Bronchial epithelial cell (primary cell): Measurements from ENCODE around the gene NME4. TPM values are rescaled to one million over a fixed set of nuclear protein-coding genes. Genes with fewer than 3 reads are reported as not detected.
A peak's percentile ranks its signal among the peaks of the same experiment; 100 is the strongest.

Experiments
- DNase-seq: peaks from one replicate; pipeline ENCODE4 v3.0.0-alpha.2; 2010; ENCODE audit warnings: low read depth
- FAIRE-seq: peaks from 2 replicates; lab custom pipeline; 2011; peaks lifted over from hg19 to GRCh38; lab: Jason Lieb, UNC
- H3K27me3 ChIP-seq: 2 replicates; pipeline ENCODE4 v1.5.1; 2011; ENCODE audit warnings: low read length; ENCODE audit not compliant: control insufficient read depth, insufficient read depth
- H3K36me3 ChIP-seq: 2 replicates; pipeline ENCODE4 v1.5.1; 2011; ENCODE audit warnings: low read length; ENCODE audit not compliant: control insufficient read depth, insufficient read depth
- H3K4me3 ChIP-seq: 2 replicates; pipeline ENCODE4 v1.5.1; 2011; ENCODE audit warnings: mild to moderate bottlenecking, low read depth, low read length, control low read depth
- total RNA-seq: library from RNA; depleted of rRNA; stranded (reverse); fragments of >200 nt; gene quantifications from 2 replicates; pipeline ENCODE4 v1.2.1, GENCODE V29; 2014
- TF ChIP-seq, protein P1 (sequence below): IDR thresholded peaks from 2 replicates; pipeline ENCODE4 v1.5.1; 2011; ENCODE audit warnings: mild to moderate bottlenecking, moderate library complexity, low read length, control low read depth, inconsistent platforms; ENCODE audit not compliant: insufficient read depth, severe bottlenecking

NME4 gene
- total RNA-seq, 1 donor from 2014 or later = 35.3 TPM

DNA sequence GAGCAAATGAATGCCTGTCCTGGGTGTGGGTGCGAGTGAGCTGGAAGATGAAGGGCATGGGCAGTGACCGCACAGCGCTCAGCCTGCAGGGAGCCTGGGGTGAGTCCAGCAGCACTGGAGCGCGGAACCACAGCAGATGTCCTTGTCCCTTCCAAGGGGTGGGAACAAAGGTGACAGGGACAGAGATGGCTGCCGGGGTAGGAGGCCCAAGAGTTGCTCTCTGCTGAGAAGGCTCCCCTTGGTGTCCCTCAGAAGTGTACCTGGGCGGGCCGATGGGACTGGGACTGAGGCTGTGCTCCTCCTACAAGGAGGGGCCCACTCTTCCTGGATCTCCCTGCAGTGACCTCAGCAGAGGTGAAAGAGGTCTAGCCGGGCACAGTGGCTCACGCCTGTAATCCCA, 7.6 kb upstream of the NME4 start:
- FAIRE-seq (no peak), DNase-seq (no peak)
- TF ChIP-seq, protein P1, sequence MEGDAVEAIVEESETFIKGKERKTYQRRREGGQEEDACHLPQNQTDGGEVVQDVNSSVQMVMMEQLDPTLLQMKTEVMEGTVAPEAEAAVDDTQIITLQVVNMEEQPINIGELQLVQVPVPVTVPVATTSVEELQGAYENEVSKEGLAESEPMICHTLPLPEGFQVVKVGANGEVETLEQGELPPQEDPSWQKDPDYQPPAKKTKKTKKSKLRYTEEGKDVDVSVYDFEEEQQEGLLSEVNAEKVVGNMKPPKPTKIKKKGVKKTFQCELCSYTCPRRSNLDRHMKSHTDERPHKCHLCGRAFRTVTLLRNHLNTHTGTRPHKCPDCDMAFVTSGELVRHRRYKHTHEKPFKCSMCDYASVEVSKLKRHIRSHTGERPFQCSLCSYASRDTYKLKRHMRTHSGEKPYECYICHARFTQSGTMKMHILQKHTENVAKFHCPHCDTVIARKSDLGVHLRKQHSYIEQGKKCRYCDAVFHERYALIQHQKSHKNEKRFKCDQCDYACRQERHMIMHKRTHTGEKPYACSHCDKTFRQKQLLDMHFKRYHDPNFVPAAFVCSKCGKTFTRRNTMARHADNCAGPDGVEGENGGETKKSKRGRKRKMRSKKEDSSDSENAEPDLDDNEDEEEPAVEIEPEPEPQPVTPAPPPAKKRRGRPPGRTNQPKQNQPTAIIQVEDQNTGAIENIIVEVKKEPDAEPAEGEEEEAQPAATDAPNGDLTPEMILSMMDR = no peak
- no peaks in the 10 kb centered on the region for H3K36me3 ChIP-seq
- no peak overlapping the region for H3K4me3 ChIP-seq
- H3K27me3 ChIP-seq = no peaks in the 10 kb centered on the region

- TF ChIP-seq, protein P1 = peak; percentile 69
- H3K27me3 ChIP-seq = no peaks in the 10 kb centered on the region
- DNase-seq (peak; percentile 55), FAIRE-seq (no peak)
- H3K4me3 ChIP-seq = no peak overlapping the region
- H3K36me3 ChIP-seq = no peaks in the 10 kb centered on the region
These were observed 5.1 kb upstream of the NME4 start for GRCh38 chr16:391885-392335.

DNA sequence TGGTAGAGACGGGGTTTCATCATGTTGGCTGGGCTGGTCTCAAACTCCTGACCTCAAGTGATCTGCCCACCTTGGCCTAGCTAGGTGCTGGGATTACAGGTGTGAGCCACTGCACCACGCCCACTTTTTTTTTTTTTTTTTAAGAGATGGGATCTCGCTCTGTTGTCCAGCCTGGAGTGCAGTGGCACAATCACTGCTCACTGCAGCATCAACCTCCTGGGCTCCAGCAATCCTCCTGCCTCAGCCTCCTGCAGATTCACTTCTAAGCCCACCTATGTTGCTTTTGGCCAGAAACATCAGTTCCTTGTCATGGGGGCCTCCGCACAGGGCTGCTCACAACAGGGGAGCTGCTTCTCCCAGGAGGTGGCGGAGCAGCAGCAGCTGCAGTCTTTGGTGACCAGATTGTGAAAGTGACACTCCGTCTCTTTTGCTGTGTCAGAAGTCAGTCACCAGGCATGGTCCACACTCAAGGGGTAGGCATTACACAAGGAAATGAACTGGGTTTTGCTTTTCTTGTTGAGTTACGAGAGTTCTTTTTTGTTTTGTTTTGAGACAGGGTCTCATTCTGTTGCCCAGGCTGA, 4.5 kb upstream of the NME4 start:
- H3K36me3 ChIP-seq = no peaks in the 10 kb centered on the region
- DNase-seq (no peak), FAIRE-seq (peak; percentile 13)
- TF ChIP-seq, protein P1 = no peak
- no peak overlapping the region for H3K4me3 ChIP-seq
- no peaks in the 10 kb centered on the region for H3K27me3 ChIP-seq

DNA sequence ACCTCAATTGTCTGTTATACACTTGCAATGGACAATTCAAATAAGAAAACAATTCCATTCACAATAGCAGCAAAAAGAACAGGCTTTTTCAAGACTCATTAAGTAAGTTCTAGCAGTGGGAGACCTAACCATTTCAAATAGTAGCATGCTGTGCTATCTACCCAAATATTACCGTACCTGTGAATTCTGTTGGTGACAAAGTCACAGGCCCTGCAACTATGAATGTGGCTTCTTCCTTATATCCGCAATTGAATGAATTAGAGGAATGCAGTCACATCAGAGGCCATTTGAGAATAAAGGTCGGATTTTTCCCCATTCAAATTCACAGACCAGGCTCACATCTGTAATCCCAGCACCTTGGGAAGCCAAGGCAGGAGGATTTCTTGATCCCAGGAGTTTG, 800 bp upstream of the NME4 start:
- no peak overlapping the region for H3K4me3 ChIP-seq
- no peak for FAIRE-seq
- TF ChIP-seq, protein P1 = no peak

DNA sequence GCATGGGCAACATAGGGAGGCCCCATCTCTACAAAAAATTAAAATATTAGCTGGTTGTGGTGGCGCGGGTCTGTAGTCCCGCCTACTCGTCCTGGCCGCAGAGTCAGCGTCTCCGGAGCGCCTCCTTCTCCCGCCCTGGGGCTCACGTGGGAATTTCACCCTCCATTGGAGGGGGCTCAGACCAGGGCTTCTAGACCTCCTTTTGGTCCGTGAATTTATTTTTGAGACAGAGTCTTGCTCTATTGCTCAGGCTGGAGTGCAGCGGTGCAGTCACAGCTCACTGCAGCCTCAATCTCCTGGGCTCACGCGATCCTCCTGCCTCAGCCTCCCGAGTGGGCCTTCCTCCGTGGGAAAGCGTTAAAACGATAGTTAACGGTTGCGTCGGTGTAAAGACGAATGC, 394 bp upstream of the NME4 start:
- FAIRE-seq (no peak), DNase-seq (peak; percentile 18)
- peaks cover 4% of the 10 kb centered on the region for H3K36me3 ChIP-seq
- peak overlapping the region; percentile 12 for H3K4me3 ChIP-seq
- TF ChIP-seq, protein P1 = no peak
- no peaks in the 10 kb centered on the region for H3K27me3 ChIP-seq

More for the DNA sequence above, 800 bp upstream of the NME4 start:
- H3K36me3 ChIP-seq = peaks cover 4% of the 10 kb centered on the region
- no peaks in the 10 kb centered on the region for H3K27me3 ChIP-seq
- no peak for DNase-seq

- H3K36me3 ChIP-seq = peaks cover 4% of the 10 kb centered on the region
- H3K27me3 ChIP-seq = no peaks in the 10 kb centered on the region
- DNase-seq (peak; percentile 28), FAIRE-seq (no peak)
- H3K4me3 ChIP-seq = no peak overlapping the region
- TF ChIP-seq, protein P1 = peak; percentile 43
These were observed 835 bp downstream of the NME4 start for GRCh38 chr16:397736-398332.
